ENCODE measurements around the gene AUTS2.

DNA sequence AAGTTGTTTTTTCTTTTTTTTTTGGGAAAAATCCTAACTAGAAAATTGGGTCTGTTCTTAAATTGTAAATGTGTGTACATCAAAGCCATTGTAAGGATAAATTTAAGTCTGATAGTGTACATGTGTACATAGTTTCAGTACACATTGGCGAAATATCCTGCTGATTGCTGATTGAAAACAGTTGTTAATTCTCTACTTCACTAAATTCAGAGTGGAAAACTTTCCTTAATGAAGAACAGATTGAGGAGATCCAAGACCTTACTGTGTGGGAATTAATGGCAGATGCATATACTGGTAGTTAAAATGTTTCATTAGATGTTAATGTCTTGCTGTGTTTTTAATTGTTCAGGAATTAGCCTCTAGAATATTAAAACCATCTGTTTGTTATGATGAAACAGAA lies 506.0 kb downstream of the AUTS2 start:
- TF ChIP-seq EZH2phosphoT487 (IDR thresholded peaks at IDR 0.05; ENCODE audit: insufficient read depth, low read depth): no peak
- TF ChIP-seq EZH2 (IDR thresholded peaks at IDR 0.05; ENCODE audit: insufficient read depth, poor library complexity, severe bottlenecking): no peak

All from GM23248 (cell line).